Neural cell (in vitro differentiated cells): ENCODE measurements around the gene MISP. TPM values are rescaled to one million over a fixed set of nuclear protein-coding genes. Genes with fewer than 3 reads are reported as not detected.
"Not testable (repeated sequence)": the region's sequence is repeated elsewhere in the genome, so short reads cannot be mapped to it uniquely, and the experiment has no call there.

Source experiments
- H2AFZ ChIP-seq: fragments of 200-600, 300-800 bp; sonication (generic), shearing (Covaris generic); 2 replicates; pipeline ENCODE4 v1.6.0; 2014; ENCODE audit warnings: low read depth, mild to moderate bottlenecking, antibody characterized with exemption, low read length, moderate library complexity
- H3F3A ChIP-seq: fragments of 200-600 bp; shearing (Covaris generic); 2 replicates; pipeline ENCODE4 v1.6.1; 2016; ENCODE audit warnings: mild to moderate bottlenecking, moderate library complexity, mixed read lengths, antibody characterized with exemption, low read length; ENCODE audit not compliant: insufficient read depth, poor library complexity, severe bottlenecking
- H3K27ac ChIP-seq: fragments of 200-600, 300-800 bp; sonication (generic), shearing (Covaris generic); 2 replicates; pipeline ENCODE4 v1.5.1; 2014; ENCODE audit warnings: mild to moderate bottlenecking, low read length, moderate library complexity
- H3K27me3 ChIP-seq: fragments of 300-800, 200-600 bp; sonication (generic), shearing (Covaris generic); 2 replicates; pipeline ENCODE4 v1.6.0; 2014; ENCODE audit warnings: mild to moderate bottlenecking, low read depth, low read length, moderate library complexity; ENCODE audit not compliant: insufficient read depth
- H3K36me3 ChIP-seq: fragments of 300-800, 200-600 bp; sonication (generic), shearing (Covaris generic); 2 replicates; pipeline ENCODE4 v1.5.1; 2014; ENCODE audit warnings: mild to moderate bottlenecking, antibody characterized with exemption, low read length, moderate library complexity; ENCODE audit not compliant: insufficient read depth
- H3K4me2 ChIP-seq: fragments of 300-800, 200-600 bp; sonication (generic), shearing (Covaris generic); 2 replicates; pipeline ENCODE4 v1.6.0; 2014; ENCODE audit warnings: mild to moderate bottlenecking, low read length
- H3K4me3 ChIP-seq: fragments of 300-800, 200-600 bp; sonication (generic), shearing (Covaris generic); 2 replicates; pipeline ENCODE4 v1.5.1; 2014; ENCODE audit warnings: mild to moderate bottlenecking, low read length, moderate library complexity
- H3K79me2 ChIP-seq: fragments of 200-600 bp; shearing (Covaris generic); replicated peaks from 2 replicates; pipeline ENCODE4 v1.6.0; 2014; ENCODE audit warnings: mild to moderate bottlenecking, low read length, moderate library complexity; ENCODE audit not compliant: insufficient read depth
- H3K9ac ChIP-seq: fragments of 300-800, 200-600 bp; sonication (generic), shearing (Covaris generic); 2 replicates; pipeline ENCODE4 v1.6.1; 2016; ENCODE audit warnings: mild to moderate bottlenecking, low read length, mixed read lengths
- H3K9me2 ChIP-seq: fragments of 200-600 bp; shearing (Covaris generic); 2 replicates; pipeline ENCODE4 v1.6.1; 2016; ENCODE audit warnings: mild to moderate bottlenecking, low read length, mixed read lengths; ENCODE audit not compliant: insufficient read depth
- H3K9me3 ChIP-seq: fragments of 200-600, 300-800 bp; sonication (generic), shearing (Covaris generic); 2 replicates; pipeline ENCODE4 v1.6.1; 2016; ENCODE audit warnings: mild to moderate bottlenecking, mixed run types, low read length, moderate library complexity, mixed read lengths
- H4K20me1 ChIP-seq: fragments of 200-600 bp; shearing (Covaris generic); 2 replicates; pipeline ENCODE4 v1.6.1; 2016; ENCODE audit warnings: mild to moderate bottlenecking, mixed run types; ENCODE audit not compliant: insufficient read depth
- CTCF ChIP-seq: fragments of 450-650 bp; IDR thresholded peaks from 2 replicates; pipeline ENCODE4 v1.5.1; 2014; ENCODE audit warnings: antibody characterized with exemption, mild to moderate bottlenecking, moderate library complexity; ENCODE audit not compliant: poor library complexity, severe bottlenecking
- EP300 ChIP-seq: fragments of 450-650 bp; conservative IDR thresholded peaks from 2 replicates; pipeline ENCODE4 v1.6.1; 2014; ENCODE audit warnings: antibody characterized with exemption, mild to moderate bottlenecking, moderate library complexity; ENCODE audit not compliant: poor library complexity, severe bottlenecking
- EZH2 ChIP-seq: fragments of 200-600, 300-800 bp; shearing (Covaris generic), sonication (generic); IDR thresholded peaks from 2 replicates; pipeline ENCODE4 v1.6.1; 2014; ENCODE audit warnings: antibody characterized with exemption, low read length, borderline replicate concordance, mild to moderate bottlenecking; ENCODE audit not compliant: insufficient read depth, poor library complexity, severe bottlenecking
- MXI1 ChIP-seq: fragments of 450-650 bp; conservative IDR thresholded peaks from 2 replicates; pipeline ENCODE4 v1.6.1; 2014; ENCODE audit warnings: antibody characterized with exemption, mild to moderate bottlenecking; ENCODE audit not compliant: poor library complexity, severe bottlenecking
- POLR2AphosphoS5 ChIP-seq: IDR thresholded peaks from 2 replicates; pipeline ENCODE4 v1.6.1; 2012
- RAD21 ChIP-seq: fragments of 450-650 bp; conservative IDR thresholded peaks from 2 replicates; pipeline ENCODE4 v1.6.1; 2014; ENCODE audit warnings: antibody characterized with exemption, mild to moderate bottlenecking, moderate library complexity
- REST ChIP-seq: IDR thresholded peaks from 2 replicates; pipeline ENCODE4 v1.6.1; 2012; ENCODE audit warnings: borderline replicate concordance
- SMC3 ChIP-seq: fragments of 450-650 bp; conservative IDR thresholded peaks from 2 replicates; pipeline ENCODE4 v1.6.1; 2014; ENCODE audit warnings: antibody characterized with exemption, mild to moderate bottlenecking, moderate library complexity; ENCODE audit not compliant: poor library complexity
- TAF1 ChIP-seq: IDR thresholded peaks from 2 replicates; pipeline ENCODE4 v1.6.1; 2012; ENCODE audit warnings: low read depth
- polyA minus RNA-seq: library from RNA; depleted of rRNA, polyadenylated mRNA; stranded (reverse); fragments of >200 nt; gene quantifications from 2 replicates; pipeline ENCODE4 v1.2.3, GENCODE V29; 2014
- polyA plus RNA-seq: library from polyadenylated mRNA; depleted of rRNA; stranded (reverse); fragments of >200 nt; gene quantifications from 2 replicates; pipeline ENCODE4 v1.2.3, GENCODE V29; 2014

Gene MISP
- 0.24 and 0.98 TPM in 2 replicates for polyA plus RNA-seq
- 0.97 and 1.2 TPM in 2 replicates for polyA minus RNA-seq

GRCh38 chr19:750640-751423 lies at the start of gene MISP:
MISP (plus strand) TSS chr19:751112; CDS start chr19:756947, 5,835 bp downstream.
- H3K36me3 ChIP-seq, result peaks cover 11% of the 10 kb centered on the region
- H3K4me2 ChIP-seq, result no peak within 1 kb of the TSS
- no peak within 1 kb of the TSS for H2AFZ ChIP-seq
- no peaks in the 10 kb centered on the region for H3F3A ChIP-seq
- TF ChIP-seq TAF1 (no peak), EP300 (no peak), REST (no peak), RAD21 (no peak), CTCF (no peak), SMC3 (no peak), POLR2AphosphoS5 (no peak), MXI1 (no peak), EZH2 (no peak)
- H3K9ac ChIP-seq, result no peak within 1 kb of the TSS
- no peaks in the 10 kb centered on the region for H3K9me2 ChIP-seq
- H3K27me3 ChIP-seq, result no peaks in the 10 kb centered on the region
- H3K79me2 ChIP-seq, result no peaks in the 10 kb centered on the region
- H3K27ac ChIP-seq, result no peak within 1 kb of the TSS
- no peak within 1 kb of the TSS for H3K4me3 ChIP-seq
- H3K9me3 ChIP-seq, result peaks cover 22% of the 10 kb centered on the region
- H4K20me1 ChIP-seq, result no peaks in the 10 kb centered on the region

GRCh38 chr19:702847-703246 lies 48.1 kb upstream of the MISP start:
- not testable (repeated sequence) for H3K79me2 ChIP-seq, H3K36me3 ChIP-seq, H3K27me3 ChIP-seq, H3K9me3 ChIP-seq, H3K9me2 ChIP-seq, H3K27ac ChIP-seq, H4K20me1 ChIP-seq, H3K4me3 ChIP-seq, H3F3A ChIP-seq, H2AFZ ChIP-seq, H3K4me2 ChIP-seq, H3K9ac ChIP-seq

- no peak overlapping the region for H3K4me2 ChIP-seq
These were observed 47.6 kb upstream of the MISP start for GRCh38 chr19:703329-703650.

More at GRCh38 chr19:703329-703650, 47.6 kb upstream of the MISP start:
- Histone ChIP-seq H3K9me3 (no peaks in the 10 kb centered on the region), H3K9me2 (no peaks in the 10 kb centered on the region), H3F3A (no peaks in the 10 kb centered on the region), H3K27me3 (no peaks in the 10 kb centered on the region), H4K20me1 (no peaks in the 10 kb centered on the region), H3K27ac (no peak overlapping the region), H3K9ac (no peak overlapping the region), H3K79me2 (peaks cover 4% of the 10 kb centered on the region), H3K4me3 (no peak overlapping the region), H3K36me3 (no peaks in the 10 kb centered on the region), H2AFZ (no peak overlapping the region)
- no peak for TF ChIP-seq TAF1
- TF ChIP-seq MXI1, result no peak
- TF ChIP-seq CTCF, result no peak
